GM19397 (cell line): Measurements from ENCODE around the gene PCDHGA9.
"Not testable (repeated sequence)": the region's sequence is repeated elsewhere in the genome, so short reads cannot be mapped to it uniquely, and the experiment has no call there.

Experiments
- ATAC-seq: cut with Tn5 transposase; IDR thresholded peaks from one replicate; pipeline ENCODE4 v1.9.1; 2021; ENCODE audit warnings: mild to moderate bottlenecking, moderate library complexity; ENCODE audit not compliant: unreplicated experiment

Gene PCDHGA9

DNA sequence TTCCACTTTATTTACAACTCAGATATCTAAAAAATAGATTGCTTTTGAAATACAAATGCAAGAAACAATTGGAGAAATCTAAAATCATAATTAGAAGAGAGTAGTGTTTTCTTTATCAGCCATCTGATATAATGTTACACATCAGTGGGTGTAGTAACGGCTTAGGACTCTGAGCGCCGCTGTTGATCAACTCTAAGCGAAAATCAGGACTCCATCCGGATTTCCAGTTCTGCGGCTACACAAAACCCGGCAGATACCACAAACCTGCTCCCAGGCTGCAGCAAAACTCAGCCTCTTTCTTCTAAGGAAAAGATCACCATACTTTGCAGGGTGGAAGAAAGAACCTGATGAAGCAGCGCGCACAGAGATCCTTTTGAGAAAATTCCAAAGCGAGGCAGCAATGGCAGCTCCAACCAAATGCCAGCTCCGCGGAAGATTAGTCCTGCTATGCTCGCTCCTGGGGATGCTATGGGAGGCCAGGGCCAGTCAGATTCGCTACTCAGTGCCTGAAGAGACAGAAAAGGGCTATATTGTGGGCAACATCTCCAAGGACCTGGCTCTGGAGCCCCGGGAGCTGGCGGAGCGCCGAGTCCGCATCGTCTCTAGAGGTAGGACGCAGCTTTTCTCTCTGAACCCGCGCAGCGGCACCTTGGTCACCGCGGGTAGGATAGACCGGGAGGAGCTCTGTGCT is at the start of gene PCDHGA9:
Gene PCDHGA9 (plus strand): TSS at position 226 of the 691 bp plus-strand sequence. CDS start 175 bp downstream, at position 401.
- no peak for ATAC-seq

DNA sequence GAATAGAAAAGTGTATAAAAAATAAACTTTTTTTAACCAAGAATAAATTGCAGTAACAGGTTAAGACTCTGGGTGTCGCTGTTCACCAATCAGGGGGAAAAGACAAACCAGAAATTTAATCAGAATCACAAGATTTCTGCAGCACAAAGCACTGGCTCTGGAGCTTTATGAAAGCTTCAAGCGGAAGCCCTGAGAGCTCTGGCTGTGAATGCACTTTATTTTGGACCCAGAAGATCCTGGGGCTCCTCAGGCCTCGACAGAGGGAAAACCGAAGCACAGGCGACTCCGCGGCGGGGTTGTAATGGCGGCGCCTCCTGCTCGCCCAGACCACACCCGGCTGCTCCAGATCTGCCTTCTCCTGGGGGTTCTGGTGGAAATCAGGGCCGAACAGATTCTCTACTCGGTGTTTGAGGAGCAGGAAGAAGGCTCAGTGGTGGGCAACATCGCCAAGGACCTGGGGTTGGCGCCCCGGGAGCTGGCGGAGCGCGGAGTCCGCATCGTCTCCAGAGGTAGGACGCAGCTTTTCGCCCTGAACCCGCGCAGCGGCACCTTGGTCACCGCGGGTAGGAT is 47.6 kb upstream of the PCDHGA9 start, which contains the start of gene PCDHGA4:
Gene PCDHGA4 (plus strand): TSS at position 122 of the 570 bp plus-strand sequence. CDS start 87 bp downstream, at position 209.
- ATAC-seq = no peak

DNA sequence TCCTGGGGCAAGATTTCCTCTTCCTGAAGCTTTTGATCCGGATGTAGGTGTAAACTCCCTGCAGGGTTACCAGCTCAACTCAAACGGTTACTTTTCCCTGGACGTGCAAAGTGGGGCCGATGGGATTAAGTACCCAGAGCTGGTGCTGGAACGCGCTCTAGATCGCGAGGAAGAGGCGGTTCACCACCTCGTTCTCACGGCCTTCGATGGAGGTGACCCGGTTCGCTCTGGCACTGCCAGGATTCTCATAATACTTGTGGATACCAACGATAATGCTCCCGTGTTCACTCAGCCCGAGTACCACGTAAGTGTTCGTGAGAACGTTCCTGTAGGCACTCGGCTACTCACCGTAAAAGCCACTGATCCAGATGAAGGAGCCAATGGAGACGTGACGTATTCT is 46.9 kb upstream of the PCDHGA9 start:
- ATAC-seq = no peak

DNA sequence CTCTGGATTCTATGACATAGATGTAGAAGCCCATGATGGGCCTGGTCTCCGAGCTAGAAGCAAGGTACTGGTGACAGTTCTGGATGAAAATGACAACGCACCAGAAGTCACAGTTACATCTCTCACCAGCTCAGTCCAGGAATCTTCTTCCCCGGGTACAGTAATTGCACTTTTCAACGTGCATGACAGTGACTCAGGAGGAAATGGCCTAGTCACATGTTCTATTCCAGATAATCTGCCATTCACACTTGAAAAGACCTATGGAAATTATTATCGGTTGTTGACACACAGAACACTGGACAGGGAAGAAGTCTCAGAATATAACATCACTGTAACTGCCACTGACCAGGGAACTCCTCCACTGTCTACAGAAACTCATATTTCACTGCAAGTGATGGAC is 46.4 kb upstream of the PCDHGA9 start:
- no peak for ATAC-seq

DNA sequence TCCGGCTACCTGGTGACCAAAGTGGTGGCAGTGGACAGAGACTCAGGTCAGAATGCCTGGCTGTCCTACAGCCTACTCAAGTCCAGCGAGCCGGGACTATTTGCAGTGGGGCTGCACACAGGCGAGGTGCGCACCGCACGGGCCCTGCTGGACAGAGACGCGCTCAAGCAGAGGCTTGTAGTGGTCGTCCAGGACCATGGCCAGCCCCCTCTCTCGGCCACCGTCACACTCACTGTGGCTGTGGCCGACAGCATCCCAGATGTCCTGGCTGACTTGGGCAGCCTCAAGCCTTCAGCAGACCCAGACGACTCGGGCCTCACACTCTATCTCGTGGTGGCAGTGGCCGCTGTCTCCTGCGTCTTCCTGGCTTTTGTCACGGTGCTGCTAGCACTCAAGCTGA is 45.6 kb upstream of the PCDHGA9 start:
- ATAC-seq = no peak

DNA sequence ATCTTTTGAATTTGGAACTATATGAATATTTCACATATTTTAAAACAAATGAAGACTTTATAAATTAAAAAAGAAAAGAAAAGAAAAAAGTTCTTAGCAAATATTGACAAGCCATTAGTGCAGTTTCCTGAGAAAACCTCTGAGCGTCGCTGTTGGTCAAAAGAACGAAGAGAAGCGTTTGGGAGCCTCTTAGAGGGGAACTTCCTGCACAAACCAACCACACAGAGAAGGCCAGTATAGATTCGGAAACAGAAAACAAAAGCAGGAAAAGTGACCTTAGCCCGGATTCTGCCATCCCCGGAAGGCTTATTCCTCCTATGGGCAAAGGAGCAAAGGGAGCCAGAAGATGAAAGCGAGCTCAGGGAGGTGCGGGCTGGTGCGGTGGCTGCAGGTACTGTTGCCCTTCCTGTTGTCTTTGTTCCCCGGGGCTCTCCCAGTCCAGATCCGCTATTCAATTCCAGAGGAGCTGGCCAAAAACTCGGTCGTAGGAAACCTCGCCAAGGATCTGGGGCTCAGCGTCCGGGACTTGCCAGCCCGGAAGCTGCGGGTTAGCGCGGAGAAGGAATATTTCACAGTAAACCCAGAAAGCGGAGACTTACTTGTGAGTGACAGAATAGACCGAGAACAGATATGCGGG is 42.7 kb upstream of the PCDHGA9 start, which contains the start of gene PCDHGB2:
Gene PCDHGB2 (plus strand): TSS at position 205 of the 637 bp plus-strand sequence. CDS start 142 bp downstream, at position 347.
- ATAC-seq = no peak

DNA sequence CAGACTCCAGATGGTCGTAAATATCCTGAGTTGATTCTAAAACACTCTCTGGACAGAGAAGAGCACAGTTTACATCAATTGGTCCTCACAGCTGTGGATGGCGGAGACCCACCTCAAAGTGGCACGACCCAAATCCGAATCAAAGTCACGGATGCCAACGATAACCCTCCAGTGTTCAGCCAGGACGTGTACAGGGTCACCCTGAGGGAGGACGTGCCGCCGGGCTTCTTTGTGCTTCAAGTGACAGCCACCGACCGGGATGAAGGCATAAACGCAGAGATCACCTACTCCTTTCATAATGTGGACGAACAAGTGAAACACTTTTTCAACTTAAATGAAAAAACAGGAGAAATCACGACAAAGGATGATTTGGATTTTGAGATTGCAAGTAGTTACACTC is 41.9 kb upstream of the PCDHGA9 start:
- no peak for ATAC-seq

DNA sequence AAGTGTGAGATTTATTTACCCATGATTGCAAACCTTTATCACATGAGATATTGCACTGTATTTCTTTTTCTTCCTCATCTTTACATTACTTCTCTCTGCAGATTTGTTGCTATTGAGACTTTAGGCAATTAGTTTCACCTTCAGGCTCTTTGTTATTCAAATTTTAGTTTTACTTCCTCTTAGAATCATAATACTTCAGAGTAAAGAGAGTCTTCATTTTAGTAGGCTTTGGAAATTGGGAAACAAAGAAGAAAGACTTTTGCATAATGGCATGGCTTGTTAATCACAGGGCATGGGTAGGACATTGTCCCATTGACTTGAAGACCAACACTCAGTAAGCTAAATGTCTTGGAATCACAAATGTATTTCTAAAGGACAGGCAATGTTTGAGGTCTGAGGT is 39.9 kb upstream of the PCDHGA9 start:
- ATAC-seq = no peak

DNA sequence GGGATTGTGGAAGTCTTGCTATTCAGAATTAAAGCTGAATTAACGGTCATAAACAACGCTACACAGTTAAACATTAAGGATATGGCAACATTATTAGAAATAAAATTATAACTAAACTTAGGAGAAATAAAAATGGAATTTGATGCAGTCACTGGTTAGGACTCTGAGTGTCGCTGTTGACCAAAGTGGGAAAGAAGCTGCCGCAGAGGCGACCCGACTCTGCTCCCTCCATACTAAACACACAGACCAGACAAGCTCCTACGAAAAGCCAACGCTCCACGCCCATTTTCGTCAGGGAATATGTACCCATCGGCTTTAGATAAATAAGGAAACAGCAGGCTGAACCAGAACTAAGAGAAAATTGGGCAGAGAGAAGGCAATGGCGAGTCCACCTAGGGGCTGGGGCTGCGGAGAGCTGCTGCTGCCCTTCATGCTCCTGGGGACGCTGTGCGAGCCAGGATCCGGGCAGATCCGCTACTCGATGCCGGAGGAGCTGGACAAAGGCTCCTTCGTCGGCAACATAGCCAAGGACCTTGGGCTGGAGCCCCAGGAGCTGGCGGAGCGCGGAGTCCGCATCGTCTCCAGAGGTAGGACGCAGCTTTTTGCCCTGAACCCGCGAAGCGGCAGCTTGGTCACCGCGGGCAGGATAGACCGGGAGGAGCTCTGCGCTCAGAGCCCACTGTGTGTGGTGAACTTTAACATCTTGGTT is 38.5 kb upstream of the PCDHGA9 start, which contains the start of gene PCDHGA5:
Gene PCDHGA5 (plus strand): TSS at position 211 of the 709 bp plus-strand sequence. CDS start 169 bp downstream, at position 380.
- ATAC-seq = no peak

DNA sequence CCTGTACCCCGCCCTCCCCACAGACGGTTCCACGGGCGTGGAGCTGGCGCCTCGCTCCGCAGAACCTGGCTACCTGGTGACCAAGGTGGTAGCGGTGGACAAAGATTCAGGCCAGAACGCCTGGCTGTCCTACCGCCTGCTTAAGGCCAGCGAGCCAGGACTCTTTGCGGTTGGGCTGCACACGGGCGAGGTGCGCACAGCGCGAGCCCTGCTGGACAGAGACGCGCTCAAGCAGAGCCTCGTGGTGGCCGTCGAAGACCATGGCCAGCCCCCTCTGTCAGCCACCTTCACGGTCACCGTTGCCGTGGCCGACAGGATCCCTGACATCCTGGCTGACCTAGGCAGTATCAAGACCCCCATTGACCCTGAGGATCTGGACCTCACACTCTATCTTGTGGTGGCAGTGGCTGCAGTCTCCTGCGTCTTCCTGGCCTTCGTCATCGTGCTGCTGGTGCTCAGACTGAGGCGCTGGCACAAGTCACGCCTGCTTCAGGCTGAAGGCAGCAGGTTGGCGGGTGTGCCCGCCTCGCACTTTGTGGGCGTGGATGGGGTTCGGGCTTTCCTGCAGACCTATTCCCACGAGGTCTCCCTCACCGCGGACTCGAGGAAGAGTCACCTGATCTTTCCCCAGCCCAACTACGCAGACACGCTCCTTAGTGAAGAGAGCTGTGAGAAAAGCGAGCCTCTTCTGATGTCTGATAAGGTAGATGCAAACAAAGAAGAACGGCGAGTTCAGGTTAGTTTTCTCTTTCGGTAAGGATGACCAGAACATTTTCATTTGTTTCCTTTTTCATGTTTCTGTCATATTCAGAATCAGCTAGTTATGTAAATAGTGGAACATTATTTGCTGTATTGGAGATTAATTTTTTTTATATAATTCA is 36.3 kb upstream of the PCDHGA9 start:
- no peak for ATAC-seq

DNA sequence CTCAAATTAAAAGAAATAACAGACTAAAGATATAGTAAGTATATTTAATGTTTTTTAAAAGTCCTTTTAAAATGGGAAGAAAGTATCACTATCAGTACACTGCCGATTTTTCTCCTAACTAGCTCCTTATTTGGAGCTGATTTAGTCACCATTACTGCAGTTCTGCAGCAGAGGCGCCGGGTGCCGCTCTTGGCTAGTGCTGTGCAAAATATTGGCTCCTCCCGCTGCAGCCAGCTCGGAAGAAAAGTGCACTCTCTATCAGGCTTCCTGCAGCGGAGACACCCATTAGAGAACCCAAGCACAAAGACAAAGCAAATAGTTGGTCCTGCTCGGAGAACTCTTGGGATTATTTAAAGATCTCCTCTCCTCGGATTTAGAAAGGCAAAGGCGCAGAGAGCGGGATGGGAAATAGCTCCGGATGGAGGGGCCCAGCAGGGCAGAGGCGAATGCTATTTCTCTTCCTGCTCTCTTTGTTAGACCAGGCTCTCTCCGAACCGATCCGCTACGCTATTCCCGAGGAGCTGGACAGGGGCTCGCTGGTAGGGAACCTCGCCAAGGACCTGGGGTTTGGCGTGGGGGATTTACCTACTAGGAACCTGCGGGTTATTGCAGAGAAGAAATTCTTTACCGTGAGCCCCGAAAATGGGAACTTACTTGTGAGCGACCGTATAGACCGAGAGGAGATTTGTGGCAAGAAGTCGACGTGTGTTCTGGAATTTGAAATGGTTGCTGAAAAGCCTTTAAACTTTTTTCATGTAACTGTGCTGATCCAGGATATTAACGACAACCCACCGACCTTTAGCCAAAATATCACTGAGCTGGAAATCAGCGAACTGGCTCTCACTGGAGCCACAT is 32.4 kb upstream of the PCDHGA9 start, which contains the start of gene PCDHGB3:
Gene PCDHGB3 (plus strand): TSS at position 249 of the 855 bp plus-strand sequence. CDS start 153 bp downstream, at position 402.
- no peak for ATAC-seq

DNA sequence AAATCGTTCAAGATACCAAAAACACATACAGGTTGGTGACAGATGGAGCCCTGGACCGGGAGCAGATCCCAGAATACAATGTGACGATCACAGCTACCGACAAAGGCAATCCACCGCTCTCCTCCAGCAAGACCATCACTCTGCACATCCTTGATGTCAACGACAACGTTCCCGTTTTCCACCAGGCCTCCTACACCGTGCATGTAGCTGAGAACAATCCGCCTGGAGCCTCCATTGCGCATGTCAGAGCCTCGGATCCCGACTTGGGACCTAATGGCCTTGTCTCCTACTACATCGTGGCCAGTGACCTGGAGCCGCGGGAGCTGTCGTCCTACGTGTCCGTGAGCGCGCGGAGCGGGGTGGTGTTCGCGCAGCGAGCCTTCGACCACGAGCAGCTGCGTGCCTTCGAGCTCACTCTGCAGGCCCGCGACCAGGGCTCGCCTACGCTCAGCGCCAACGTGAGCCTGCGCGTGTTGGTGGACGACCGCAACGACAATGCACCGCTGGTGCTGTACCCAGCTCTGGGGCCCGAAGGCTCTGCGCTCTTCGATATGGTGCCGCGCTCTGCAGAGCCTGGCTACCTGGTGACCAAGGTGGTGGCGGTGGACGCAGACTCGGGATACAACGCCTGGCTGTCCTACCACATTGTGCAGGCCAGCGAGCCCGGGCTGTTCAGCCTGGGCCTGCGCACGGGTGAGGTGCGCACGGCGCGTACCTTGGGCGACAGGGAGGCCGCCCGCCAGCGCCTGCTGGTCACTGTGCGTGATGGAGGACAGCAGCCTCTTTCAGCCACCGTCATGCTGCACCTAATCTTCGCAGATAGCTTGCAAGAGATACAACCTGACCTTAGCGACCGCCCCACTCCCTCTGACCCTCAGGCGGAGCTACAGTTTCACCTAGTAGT is 30.8 kb upstream of the PCDHGA9 start:
- no peak for ATAC-seq

DNA sequence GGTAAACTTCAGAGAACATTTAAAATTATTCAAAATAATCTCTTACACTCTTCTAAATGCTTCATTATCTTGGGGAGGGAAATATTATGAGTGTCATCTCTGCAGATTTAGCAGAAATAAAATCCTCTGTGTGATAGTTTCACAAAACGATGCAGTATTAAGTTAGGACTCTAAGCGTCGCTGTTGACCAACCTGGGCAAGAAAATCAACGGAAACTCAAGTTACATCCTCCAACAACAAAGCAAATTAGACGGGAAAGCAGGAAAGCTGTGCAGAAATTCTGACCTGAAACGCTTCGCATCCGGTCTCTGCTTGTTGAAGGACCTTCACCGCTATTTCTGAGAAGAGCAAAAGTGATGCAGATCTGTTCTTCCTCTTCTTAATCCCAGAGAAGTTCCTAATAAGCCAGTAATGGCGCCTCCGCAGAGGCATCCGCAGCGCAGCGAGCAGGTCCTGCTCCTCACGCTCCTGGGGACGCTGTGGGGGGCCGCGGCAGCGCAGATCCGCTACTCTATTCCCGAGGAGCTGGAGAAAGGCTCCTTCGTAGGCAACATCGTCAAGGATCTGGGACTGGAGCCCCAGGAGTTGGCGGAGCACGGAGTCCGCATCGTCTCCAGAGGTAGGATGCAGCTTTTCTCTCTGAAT is 28.8 kb upstream of the PCDHGA9 start, which contains the start of gene PCDHGA6:
Gene PCDHGA6 (plus strand): TSS at position 219 of the 645 bp plus-strand sequence. CDS start 193 bp downstream, at position 412.
- ATAC-seq = no peak

DNA sequence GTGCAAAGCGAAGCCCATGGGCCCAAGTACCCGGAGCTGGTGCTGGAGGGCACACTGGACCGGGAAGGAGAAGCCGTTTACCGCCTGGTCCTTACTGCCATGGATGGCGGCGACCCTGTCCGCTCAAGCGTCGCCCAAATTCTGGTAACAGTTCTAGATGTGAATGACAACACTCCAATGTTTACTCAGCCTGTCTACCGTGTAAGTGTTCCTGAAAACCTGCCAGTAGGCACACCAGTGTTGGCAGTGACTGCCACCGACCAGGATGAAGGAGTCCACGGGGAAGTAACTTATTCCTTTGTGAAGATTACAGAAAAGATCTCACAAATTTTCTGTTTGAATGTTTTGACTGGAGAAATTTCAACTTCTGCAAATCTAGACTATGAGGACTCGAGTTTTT is 28.0 kb upstream of the PCDHGA9 start:
- ATAC-seq = no peak

DNA sequence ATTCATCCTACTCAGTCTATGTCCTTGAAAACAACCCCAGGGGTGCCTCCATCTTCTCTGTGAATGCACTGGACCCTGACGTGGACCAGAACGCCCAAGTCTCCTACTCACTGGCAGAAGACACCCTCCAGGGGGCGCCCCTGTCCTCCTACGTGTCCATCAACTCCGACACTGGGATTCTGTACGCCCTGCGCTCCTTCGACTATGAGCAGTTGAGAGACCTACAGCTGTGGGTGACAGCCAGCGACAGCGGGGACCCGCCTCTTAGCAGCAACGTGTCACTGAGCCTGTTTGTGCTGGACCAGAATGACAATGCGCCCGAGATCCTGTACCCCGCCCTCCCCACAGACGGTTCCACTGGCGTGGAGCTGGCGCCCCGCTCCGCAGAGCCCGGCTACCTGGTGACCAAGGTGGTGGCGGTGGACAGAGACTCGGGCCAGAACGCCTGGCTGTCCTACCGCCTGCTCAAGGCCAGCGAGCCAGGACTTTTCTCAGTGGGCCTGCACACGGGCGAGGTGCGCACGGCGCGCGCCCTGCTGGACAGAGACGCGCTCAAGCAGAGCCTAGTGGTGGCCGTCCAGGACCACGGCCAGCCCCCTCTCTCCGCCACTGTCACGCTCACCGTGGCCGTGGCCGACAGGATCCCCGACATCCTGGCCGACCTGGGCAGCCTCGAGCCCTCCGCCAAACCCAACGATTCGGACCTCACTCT is 27.0 kb upstream of the PCDHGA9 start:
- not testable (repeated sequence) for ATAC-seq

DNA sequence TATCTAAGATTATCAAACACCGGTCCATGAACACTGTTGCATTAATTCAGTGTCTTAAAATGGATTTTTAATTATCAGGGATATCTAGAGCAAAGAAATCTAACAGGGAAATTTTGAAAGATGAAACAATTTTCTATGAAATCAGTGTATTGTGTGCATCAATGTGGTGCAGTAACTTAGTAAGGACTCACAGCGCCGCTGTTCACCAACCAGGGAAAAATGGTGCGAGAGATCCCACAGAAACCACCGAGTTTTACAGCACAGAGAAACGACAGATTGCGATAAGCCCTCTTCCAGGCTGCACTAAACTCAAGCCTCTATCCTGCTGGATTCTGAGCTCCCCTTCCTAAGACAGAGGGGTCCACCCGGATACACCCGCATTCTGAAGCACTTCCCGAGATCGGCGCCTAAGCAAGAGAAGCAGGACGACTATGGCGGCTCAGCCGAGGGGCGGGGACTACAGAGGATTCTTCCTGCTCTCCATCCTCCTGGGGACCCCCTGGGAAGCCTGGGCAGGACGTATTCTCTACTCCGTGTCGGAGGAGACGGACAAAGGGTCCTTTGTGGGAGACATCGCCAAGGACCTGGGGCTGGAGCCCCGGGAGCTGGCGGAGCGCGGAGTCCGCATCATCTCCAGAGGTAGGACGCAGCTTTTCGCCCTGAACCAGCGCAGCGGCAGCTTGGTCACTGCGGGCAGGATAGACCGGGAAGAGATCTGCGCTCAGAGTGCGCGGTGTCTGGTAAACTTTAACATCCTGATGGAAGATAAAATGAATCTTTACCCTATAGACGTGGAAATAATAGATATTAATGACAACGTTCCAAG is 19.9 kb upstream of the PCDHGA9 start, which contains the start of gene PCDHGA7:
Gene PCDHGA7 (plus strand): TSS at position 274 of the 826 bp plus-strand sequence. CDS start 158 bp downstream, at position 432.
- no peak for ATAC-seq
